ENCODE data around the gene GABBR2.

DNA sequence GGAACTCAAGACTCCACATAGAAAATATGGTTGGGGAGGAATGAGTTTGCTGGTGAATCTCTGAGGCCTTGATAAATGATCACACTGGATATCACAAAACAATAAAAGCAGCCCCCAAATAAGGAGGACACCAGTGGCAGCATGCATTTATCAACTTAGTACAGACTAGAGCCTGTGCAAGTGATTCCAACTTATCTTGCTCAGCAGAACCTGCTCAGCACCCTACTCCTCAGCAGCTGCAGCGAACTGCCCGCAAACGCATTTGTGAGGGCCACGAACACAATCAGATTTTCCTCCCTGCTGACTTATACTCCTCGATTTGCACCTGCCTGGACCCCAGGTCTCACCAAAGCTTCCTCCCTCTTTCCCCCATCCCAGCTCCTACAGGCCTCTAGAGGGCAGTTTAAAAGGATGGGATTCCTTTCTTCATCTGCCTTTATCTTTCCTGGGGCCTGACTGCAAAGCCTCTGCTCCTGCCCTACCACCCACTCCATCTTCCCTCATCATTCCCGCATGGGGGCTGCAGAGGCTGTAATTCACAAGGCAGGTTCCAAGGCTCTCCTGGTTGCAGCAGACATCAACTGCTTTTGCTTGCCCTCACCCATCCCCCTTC lies 46.4 kb upstream of the GABBR2 start:
- TF ChIP-seq EZH2 (IDR thresholded peaks at IDR 0.05; ENCODE audit: low read depth): no peak
- TF ChIP-seq, protein P1, sequence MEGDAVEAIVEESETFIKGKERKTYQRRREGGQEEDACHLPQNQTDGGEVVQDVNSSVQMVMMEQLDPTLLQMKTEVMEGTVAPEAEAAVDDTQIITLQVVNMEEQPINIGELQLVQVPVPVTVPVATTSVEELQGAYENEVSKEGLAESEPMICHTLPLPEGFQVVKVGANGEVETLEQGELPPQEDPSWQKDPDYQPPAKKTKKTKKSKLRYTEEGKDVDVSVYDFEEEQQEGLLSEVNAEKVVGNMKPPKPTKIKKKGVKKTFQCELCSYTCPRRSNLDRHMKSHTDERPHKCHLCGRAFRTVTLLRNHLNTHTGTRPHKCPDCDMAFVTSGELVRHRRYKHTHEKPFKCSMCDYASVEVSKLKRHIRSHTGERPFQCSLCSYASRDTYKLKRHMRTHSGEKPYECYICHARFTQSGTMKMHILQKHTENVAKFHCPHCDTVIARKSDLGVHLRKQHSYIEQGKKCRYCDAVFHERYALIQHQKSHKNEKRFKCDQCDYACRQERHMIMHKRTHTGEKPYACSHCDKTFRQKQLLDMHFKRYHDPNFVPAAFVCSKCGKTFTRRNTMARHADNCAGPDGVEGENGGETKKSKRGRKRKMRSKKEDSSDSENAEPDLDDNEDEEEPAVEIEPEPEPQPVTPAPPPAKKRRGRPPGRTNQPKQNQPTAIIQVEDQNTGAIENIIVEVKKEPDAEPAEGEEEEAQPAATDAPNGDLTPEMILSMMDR (conservative IDR thresholded peaks at IDR 0.05): no peak
